Limb (tissue), 2 donors: ENCODE results near the gene GSX2.
A peak's percentile ranks its signal among the peaks of the same experiment; 100 is the strongest.
"Not testable (repeated sequence)": the region's sequence is repeated elsewhere in the genome, so short reads cannot be mapped to it uniquely, and the experiment has no call there.

Experiments used
- DNase-seq, 2 donors: peaks; one replicate each; pipeline ENCODE4 v3.0.0-alpha.2; 2016; ENCODE audit errors: extremely low spot score in 2 of 2

The GSX2 gene

GRCh38 chr4:54099748-54100574 lies at the start of gene GSX2:
Gene GSX2, plus strand, starts transcription at chr4:54100163. Its CDS starts 182 bp downstream, at chr4:54100345.
- peak in 1 of 2 donors; percentile 69 for DNase-seq

- no peak for DNase-seq
Measured at GRCh38 chr4:54050214-54050904, 49.6 kb upstream of the GSX2 start.

GRCh38 chr4:54053322-54053721 lies 46.6 kb upstream of the GSX2 start:
- DNase-seq: not testable (repeated sequence)

GRCh38 chr4:54054501-54054900 lies 45.5 kb upstream of the GSX2 start:
- DNase-seq: no peak

GRCh38 chr4:54055494-54055893 lies 44.5 kb upstream of the GSX2 start:
- DNase-seq: no peak

GRCh38 chr4:54056360-54056759 lies 43.6 kb upstream of the GSX2 start:
- DNase-seq: no peak

GRCh38 chr4:54058171-54058570 lies 41.8 kb upstream of the GSX2 start:
- no peak for DNase-seq

GRCh38 chr4:54060116-54060515 lies 39.8 kb upstream of the GSX2 start:
- no peak for DNase-seq

- DNase-seq: no peak
Measured at GRCh38 chr4:54061067-54061466, 38.9 kb upstream of the GSX2 start.

GRCh38 chr4:54061873-54062272 lies 38.1 kb upstream of the GSX2 start:
- DNase-seq: no peak

GRCh38 chr4:54062392-54062791 lies 37.6 kb upstream of the GSX2 start:
- DNase-seq: no peak

- no peak for DNase-seq
Measured at GRCh38 chr4:54063229-54063628, 36.7 kb upstream of the GSX2 start.

GRCh38 chr4:54063737-54064316 lies 36.1 kb upstream of the GSX2 start:
- DNase-seq: peak in 1 of 2 donors; percentile 74

GRCh38 chr4:54064317-54065111 lies 35.4 kb upstream of the GSX2 start, which contains the start of gene CHIC2:
Gene CHIC2, minus strand, starts transcription at chr4:54064605. Its CDS starts 305 bp downstream, at chr4:54064300.
- peak; percentile 94 to 99 for DNase-seq

- no peak for DNase-seq
Measured at GRCh38 chr4:54065282-54066087, 34.5 kb upstream of the GSX2 start.

GRCh38 chr4:54066088-54066415 lies 33.9 kb upstream of the GSX2 start:
- DNase-seq: no peak

- DNase-seq: no peak
Measured at GRCh38 chr4:54066718-54067129, 33.2 kb upstream of the GSX2 start.

GRCh38 chr4:54067166-54067565 lies 32.8 kb upstream of the GSX2 start:
- no peak for DNase-seq

GRCh38 chr4:54073271-54073880 lies 26.6 kb upstream of the GSX2 start:
- no peak for DNase-seq

GRCh38 chr4:54074381-54074780 lies 25.6 kb upstream of the GSX2 start:
- DNase-seq: no peak
